GM21381 (cell line): ENCODE results near the gene ARID5B.

ENCODE experiments used
- ATAC-seq: cut with Tn5 transposase; IDR thresholded peaks from one replicate; pipeline ENCODE4 v1.9.1; 2021; ENCODE audit warnings: mild to moderate bottlenecking, moderate library complexity; ENCODE audit not compliant: unreplicated experiment

Gene ARID5B

GRCh38 chr10:62048470-62048869 is 147.0 kb downstream of the ARID5B start:
- no peak for ATAC-seq

GRCh38 chr10:62048919-62049623 is 147.6 kb downstream of the ARID5B start:
- ATAC-seq = no peak

- no peak for ATAC-seq
Measured at GRCh38 chr10:62049624-62050345, 148.3 kb downstream of the ARID5B start.

- ATAC-seq = no peak
Measured at GRCh38 chr10:62050346-62050892, 148.9 kb downstream of the ARID5B start.

- peak; percentile 39 for ATAC-seq
Measured at GRCh38 chr10:62050893-62051433, 149.5 kb downstream of the ARID5B start.

GRCh38 chr10:62052276-62052675 is 150.8 kb downstream of the ARID5B start:
- ATAC-seq = no peak

GRCh38 chr10:62053860-62054259 is 152.4 kb downstream of the ARID5B start:
- ATAC-seq = no peak

GRCh38 chr10:62054408-62054807 is 152.9 kb downstream of the ARID5B start:
- ATAC-seq = peak; percentile 37

GRCh38 chr10:62054830-62055229 is 153.3 kb downstream of the ARID5B start:
- peak; percentile 27 for ATAC-seq

- ATAC-seq = no peak
Measured at GRCh38 chr10:62056219-62056618, 154.7 kb downstream of the ARID5B start.

GRCh38 chr10:62056698-62057097 is 155.2 kb downstream of the ARID5B start:
- no peak for ATAC-seq

GRCh38 chr10:62057359-62057758 is 155.9 kb downstream of the ARID5B start:
- ATAC-seq = no peak

GRCh38 chr10:62057850-62058249 is 156.4 kb downstream of the ARID5B start:
- ATAC-seq = no peak

- no peak for ATAC-seq
Measured at GRCh38 chr10:62058476-62058875, 157.0 kb downstream of the ARID5B start.

- ATAC-seq = no peak
Measured at GRCh38 chr10:62058896-62059216, 157.4 kb downstream of the ARID5B start.

GRCh38 chr10:62059217-62059920 is 157.9 kb downstream of the ARID5B start:
- ATAC-seq = no peak

GRCh38 chr10:62062028-62062427 is 160.5 kb downstream of the ARID5B start:
- no peak for ATAC-seq

GRCh38 chr10:62062752-62063512 is 161.4 kb downstream of the ARID5B start:
- ATAC-seq = no peak

GRCh38 chr10:62063795-62064472 is 162.4 kb downstream of the ARID5B start:
- ATAC-seq = no peak

- ATAC-seq = no peak
Measured at GRCh38 chr10:62067560-62067959, 166.1 kb downstream of the ARID5B start.
